Gastrocnemius medialis (tissue), 4 donors: ENCODE data around the gene DPT. TPM values are rescaled to one million over a fixed set of nuclear protein-coding genes. Genes with fewer than 3 reads are reported as not detected.

ENCODE experiments used
- ATAC-seq, 2 donors: fragments of 150-250 bp; one replicate each; pipeline ENCODE4 v1.9.1; 2016
- DNase-seq, 2 donors: peaks; one replicate each; pipeline ENCODE4 v3.0.0-alpha.2; 2019
- H3K27ac ChIP-seq, 4 donors: fragments of 200-600 bp; sonication (generic); 1 replicate in 1 of 4; 2 replicates in 3 of 4; pipeline ENCODE4 v1.5.1; 2016 to 2018; ENCODE audit warnings: mild to moderate bottlenecking in 2 of 4, moderate library complexity in 1 of 4
- H3K27me3 ChIP-seq, 3 donors: fragments of 200-600 bp; sonication (generic) in 2 of 3; 1 replicate in 1 of 3; 2 replicates in 2 of 3; pipeline versions ENCODE4 v1.5.1 to v1.6.0; 2016 to 2019; ENCODE audit warnings: mild to moderate bottlenecking in 1 of 3, moderate library complexity in 1 of 3
- H3K36me3 ChIP-seq, 2 donors: fragments of 200-600 bp; sonication (generic) in 1 of 2; one replicate each; pipeline ENCODE4 v1.5.1; 2017 to 2018
- H3K4me1 ChIP-seq, 2 donors: fragments of 200-600 bp; sonication (generic) in 1 of 2; one replicate each; pipeline ENCODE4 v1.5.1; 2016 to 2017; ENCODE audit warnings: mild to moderate bottlenecking in 2 of 2
- H3K4me3 ChIP-seq, 4 donors: fragments of 200-600 bp; sonication (generic) in 3 of 4; 1 replicate in 1 of 4; 2 replicates in 3 of 4; pipeline ENCODE4 v1.5.1; 2016 to 2019; ENCODE audit warnings: mild to moderate bottlenecking in 2 of 4
- H3K9me3 ChIP-seq, 3 donors: fragments of 200-600 bp; sonication (generic) in 2 of 3; 1 replicate in 1 of 3; 2 replicates in 2 of 3; pipeline ENCODE4 v1.5.1; 2016 to 2019
- CTCF ChIP-seq, 5 experiments: fragments of 450-650 bp in 3 of 5; fragments of 200-600 bp in 2 of 5; sonication (generic) in 2 of 5; IDR thresholded peaks in 4 of 5; conservative IDR thresholded peaks in 1 of 5; 1 replicate in 4 of 5; 2 replicates in 1 of 5; pipeline ENCODE4 v1.5.1; 2016 to 2019; ENCODE audit warnings: antibody characterized with exemption in 5 of 5, mild to moderate bottlenecking in 3 of 5, moderate library complexity in 3 of 5
- POLR2A ChIP-seq, 2 donors: fragments of 450-650 bp; IDR thresholded peaks; one replicate each; pipeline ENCODE4 v1.6.1; 2017; ENCODE audit warnings: antibody characterized with exemption in 2 of 2, mild to moderate bottlenecking in 2 of 2, moderate library complexity in 2 of 2
- in situ Hi-C, 4 donors: fragments of 200-750 bp; cut with MboI; loops; one replicate each; pipeline versions ENCODE4 v1.15.0 to v1.8.0; 2017; ENCODE audit warnings: low sequenced_read_pairs in 4 of 4
- intact Hi-C: fragments of 100-400 bp; cut with DNase I; formaldehyde crosslinking; loops from one replicate; pipeline ENCODE4 v1.15.1; 2023; ENCODE audit warnings: low total_unique reads
- total RNA-seq, 4 donors: library from RNA; depleted of rRNA; stranded (reverse); fragments of >200 nt; gene quantifications; one replicate each; pipeline versions ENCODE4 v1.1.0 to v1.2.3, GENCODE V29; 2016

Gene DPT
- total RNA-seq, 4 donors from 2014 or later: 12.6 to 21.8 (median 14.7) TPM

GRCh38 chr1:168729405-168729802, 398 bp upstream of the DPT start:
- Histone ChIP-seq H3K27me3 (no peaks in the 10 kb centered on the region), H3K9me3 (no peaks in the 10 kb centered on the region), H3K36me3 (no peaks in the 10 kb centered on the region), H3K4me1 (peaks cover 6 to 10% of the 10 kb centered on the region in 2 donors), H3K4me3 (peak overlapping the region in 1 of 4 donors; percentile 28), H3K27ac (peak overlapping the region in 2 of 4 donors; percentile 37 to 38)
- no peak for DNase-seq
- ATAC-seq: peak in 1 of 2 donors; percentile 53
- TF ChIP-seq CTCF (IDR thresholded peaks at IDR 0.05 in 4 of 5, conservative IDR thresholded peaks at IDR 0.05 in 1 of 5): no peak
- TF ChIP-seq POLR2A (IDR thresholded peaks at IDR 0.05): no peak
- in situ Hi-C loops (no loop called here), intact Hi-C loops (loop anchor here (10.0 kb wide), 1 partner anchor 155 kb away; no protein-coding TSS in a partner anchor)

DNA sequence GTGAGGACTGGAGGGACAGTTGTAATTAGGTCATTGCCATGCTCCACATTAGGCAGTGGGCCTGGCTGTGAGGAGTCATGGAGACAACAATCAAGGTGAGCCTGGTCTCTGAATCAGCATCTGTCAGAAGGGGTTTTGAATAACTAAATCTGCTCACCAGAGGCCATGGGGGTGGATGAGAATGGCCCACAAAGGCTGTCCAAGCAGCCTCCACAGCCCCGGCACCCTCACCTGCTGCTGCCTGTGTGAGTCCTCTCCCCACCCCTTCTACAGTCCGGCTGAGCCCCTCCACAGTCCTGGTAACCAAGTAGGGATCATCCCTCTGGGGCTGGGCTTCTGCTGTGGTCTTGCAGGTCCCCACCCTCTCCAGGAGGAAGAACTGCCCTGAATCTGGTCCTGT, 2.3 kb downstream of the DPT start:
- in situ Hi-C loops: no loop called here
- no peak for DNase-seq
- intact Hi-C loops: loop anchor here (10.0 kb wide), 1 partner anchor 158 kb away; no protein-coding TSS in a partner anchor
- ATAC-seq: no peak
- Histone ChIP-seq H3K27ac (peak overlapping the region in 2 of 4 donors; percentile 20 to 28), H3K27me3 (no peaks in the 10 kb centered on the region), H3K4me1 (peaks cover 10 to 15% of the 10 kb centered on the region in 2 donors), H3K36me3 (no peaks in the 10 kb centered on the region), H3K9me3 (no peaks in the 10 kb centered on the region), H3K4me3 (no peak overlapping the region)
- TF ChIP-seq CTCF (IDR thresholded peaks at IDR 0.05 in 4 of 5, conservative IDR thresholded peaks at IDR 0.05 in 1 of 5) (no peak), POLR2A (IDR thresholded peaks at IDR 0.05) (no peak)

DNA sequence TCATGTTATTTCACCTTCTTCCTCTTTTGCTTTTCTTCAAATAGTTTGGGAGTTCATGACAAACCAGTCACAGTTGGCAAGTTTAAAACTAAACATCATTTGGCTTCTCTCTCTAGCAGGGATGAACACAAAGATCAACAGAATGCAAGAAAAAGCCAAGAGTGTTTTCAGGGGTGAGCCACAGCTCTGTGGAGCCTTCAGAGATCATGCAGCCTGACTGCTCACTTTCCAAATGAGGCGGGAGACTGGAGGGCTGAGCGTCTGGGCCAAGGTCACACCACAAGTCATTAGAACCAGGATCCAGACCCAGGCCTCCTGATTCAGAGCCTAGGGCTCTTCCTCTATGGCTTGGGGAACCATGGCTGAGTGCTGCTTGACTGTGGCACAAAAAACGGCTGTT, 2.7 kb downstream of the DPT start:
- ATAC-seq: no peak

DNA sequence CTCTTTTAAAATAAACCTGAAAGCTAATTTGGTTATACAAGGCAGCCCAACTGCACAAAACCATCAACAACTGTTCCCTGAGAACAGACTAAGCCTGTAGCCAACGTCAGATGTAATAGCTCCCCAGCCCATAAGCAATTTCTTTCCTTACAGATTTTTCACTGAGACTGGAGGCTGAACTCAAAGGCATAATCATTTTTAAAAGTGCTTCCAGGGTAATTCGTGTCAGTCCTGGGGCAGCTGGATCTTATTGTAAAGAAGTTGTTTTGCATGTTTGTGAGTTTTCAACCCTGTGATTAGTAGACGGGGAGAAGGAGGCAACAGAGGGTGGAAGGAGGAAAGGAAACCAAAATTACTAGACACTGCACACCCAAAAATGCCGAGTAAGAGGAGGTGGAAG, 3.2 kb downstream of the DPT start:
- no peak for TF ChIP-seq CTCF (IDR thresholded peaks at IDR 0.05 in 4 of 5, conservative IDR thresholded peaks at IDR 0.05 in 1 of 5)
- TF ChIP-seq POLR2A (IDR thresholded peaks at IDR 0.05): no peak
- intact Hi-C loops: loop anchor here (10.0 kb wide), 1 partner anchor 159 kb away; no protein-coding TSS in a partner anchor
- no peak for ATAC-seq
- H3K4me3 ChIP-seq: no peak overlapping the region
- no peaks in the 10 kb centered on the region for H3K27me3 ChIP-seq
- H3K9me3 ChIP-seq: no peaks in the 10 kb centered on the region
- H3K27ac ChIP-seq: no peak overlapping the region
- no peaks in the 10 kb centered on the region for H3K36me3 ChIP-seq
- no peak for DNase-seq
- peaks cover 10 to 15% of the 10 kb centered on the region in 2 donors for H3K4me1 ChIP-seq
- in situ Hi-C loops: no loop called here

More for the DNA sequence above, 2.7 kb downstream of the DPT start:
- H3K27ac ChIP-seq: peak overlapping the region in 2 of 4 donors; percentile 20 to 28
- intact Hi-C loops (loop anchor here (10.0 kb wide), 1 partner anchor 159 kb away; no protein-coding TSS in a partner anchor), in situ Hi-C loops (no loop called here)
- H3K27me3 ChIP-seq: no peaks in the 10 kb centered on the region
- TF ChIP-seq POLR2A (IDR thresholded peaks at IDR 0.05) (no peak), CTCF (IDR thresholded peaks at IDR 0.05 in 4 of 5, conservative IDR thresholded peaks at IDR 0.05 in 1 of 5) (no peak)
- no peaks in the 10 kb centered on the region for H3K9me3 ChIP-seq
- peaks cover 10 to 15% of the 10 kb centered on the region in 2 donors for H3K4me1 ChIP-seq
- DNase-seq: no peak
- no peak overlapping the region for H3K4me3 ChIP-seq
- H3K36me3 ChIP-seq: no peaks in the 10 kb centered on the region

DNA sequence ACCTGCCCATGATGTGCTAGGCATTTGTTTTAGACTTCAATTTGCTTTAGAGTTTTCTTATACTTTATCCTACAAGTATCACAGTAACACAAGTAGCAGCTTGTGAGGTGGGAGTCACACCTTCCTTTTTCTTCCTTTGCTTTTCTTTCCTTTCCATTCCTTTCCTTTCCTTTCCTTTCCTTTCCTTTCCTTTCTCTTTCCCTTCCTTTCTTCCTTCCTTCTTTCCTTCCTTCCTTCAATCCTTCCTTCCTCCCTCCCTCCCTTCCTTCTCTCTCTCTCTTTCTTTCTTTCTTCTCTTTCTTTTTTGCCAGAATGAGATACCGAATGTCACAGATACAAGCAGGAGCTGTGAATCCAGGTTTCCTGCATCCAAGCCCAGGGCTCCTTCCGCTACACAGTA, 3.9 kb downstream of the DPT start:
- no peaks in the 10 kb centered on the region for H3K36me3 ChIP-seq
- DNase-seq: no peak
- H3K27me3 ChIP-seq: no peaks in the 10 kb centered on the region
- TF ChIP-seq POLR2A (IDR thresholded peaks at IDR 0.05): no peak
- no peak for TF ChIP-seq CTCF (IDR thresholded peaks at IDR 0.05 in 4 of 5, conservative IDR thresholded peaks at IDR 0.05 in 1 of 5)
- H3K4me3 ChIP-seq: no peak overlapping the region
- ATAC-seq: no peak
- peaks cover 10 to 15% of the 10 kb centered on the region in 2 donors for H3K4me1 ChIP-seq
- H3K27ac ChIP-seq: no peak overlapping the region
- in situ Hi-C loops (no loop called here), intact Hi-C loops (loop anchor here (10.0 kb wide), 1 partner anchor 160 kb away; no protein-coding TSS in a partner anchor)
- no peaks in the 10 kb centered on the region for H3K9me3 ChIP-seq
